CD4-positive, alpha-beta T cell treated with Interleukin-21 for 1 hour (primary cell): ENCODE measurements around the gene RTN4RL1.
"Not testable (repeated sequence)": the region's sequence is repeated elsewhere in the genome, so short reads cannot be mapped to it uniquely, and the experiment has no call there.

Source experiments
- DNase-seq: peaks from one replicate; pipeline ENCODE4 v3.0.0-alpha.2; 2020

Gene RTN4RL1

DNA sequence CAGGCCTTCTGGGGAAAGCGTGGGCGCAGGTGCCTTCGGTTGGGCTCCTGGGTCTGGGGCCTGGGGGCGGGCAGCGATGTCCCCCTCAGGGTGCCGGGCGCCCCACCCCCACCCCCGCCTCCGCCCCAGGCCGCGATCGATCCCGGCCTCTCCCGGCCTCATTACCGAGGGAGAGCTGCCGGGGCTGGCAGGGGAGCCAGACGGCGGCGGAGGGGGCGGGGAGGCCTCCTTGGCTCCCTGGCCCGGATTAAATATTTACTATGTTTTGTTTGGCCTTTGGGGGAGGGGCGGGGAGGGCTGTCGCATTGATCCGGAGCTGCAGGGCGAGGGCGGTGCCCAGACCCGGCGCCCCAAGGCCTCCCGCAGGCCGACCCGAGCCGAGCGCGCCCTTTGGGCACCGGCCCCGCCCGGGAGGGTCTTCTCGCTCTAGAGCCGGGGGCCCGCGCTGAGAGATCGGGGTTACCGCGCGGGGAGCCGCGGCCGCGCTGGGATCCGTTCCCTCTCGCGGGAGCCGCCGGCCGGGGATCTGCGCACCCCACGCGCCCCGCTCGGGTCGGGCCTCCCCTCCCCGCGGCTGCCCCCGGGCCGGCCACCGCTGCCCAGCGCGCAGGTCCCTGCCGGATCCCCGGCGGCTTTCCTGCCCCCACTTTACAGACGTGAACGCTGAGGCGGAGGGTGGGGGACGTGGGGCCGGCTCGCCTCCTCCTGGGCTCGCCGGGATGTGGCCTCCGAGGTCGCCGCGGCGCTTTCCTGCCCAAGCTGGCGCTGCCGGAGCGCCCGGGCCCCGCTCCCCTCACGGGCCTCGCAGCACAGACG, 27.0 kb downstream of the RTN4RL1 start:
- no peak for DNase-seq

DNA sequence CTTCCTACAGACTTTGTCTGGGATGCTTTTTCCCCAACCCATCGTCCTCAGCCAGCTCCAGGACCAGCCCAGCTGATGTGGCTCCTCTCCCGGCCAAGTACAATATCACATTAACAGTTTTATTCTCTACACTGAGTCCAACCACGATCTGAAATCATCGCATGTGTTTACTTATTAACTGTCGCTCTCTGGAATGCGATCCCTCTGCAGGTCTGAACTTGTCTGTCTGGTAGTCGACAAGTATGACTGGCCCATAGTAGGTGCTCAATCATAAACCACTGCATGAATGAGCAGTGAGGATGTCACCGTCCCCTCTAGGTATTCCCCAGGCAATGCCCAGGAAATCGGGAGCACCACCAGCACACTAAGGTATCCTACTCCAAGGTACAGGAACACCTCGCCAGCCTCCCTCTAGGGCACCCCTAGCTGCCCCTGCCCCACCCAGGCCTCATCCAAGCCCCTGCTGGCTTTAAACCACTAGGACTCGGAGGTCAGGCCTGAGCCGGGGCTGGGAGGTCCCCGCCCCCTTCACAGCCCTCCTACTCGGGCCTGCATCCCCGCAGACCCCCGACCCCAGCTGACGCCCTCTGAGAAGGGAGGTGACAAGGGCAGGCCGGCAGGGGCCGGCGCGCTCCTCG, 27.7 kb downstream of the RTN4RL1 start:
- DNase-seq = no peak

- no peak for DNase-seq
These were observed 28.3 kb downstream of the RTN4RL1 start for GRCh38 chr17:1996800-1997288.

DNA sequence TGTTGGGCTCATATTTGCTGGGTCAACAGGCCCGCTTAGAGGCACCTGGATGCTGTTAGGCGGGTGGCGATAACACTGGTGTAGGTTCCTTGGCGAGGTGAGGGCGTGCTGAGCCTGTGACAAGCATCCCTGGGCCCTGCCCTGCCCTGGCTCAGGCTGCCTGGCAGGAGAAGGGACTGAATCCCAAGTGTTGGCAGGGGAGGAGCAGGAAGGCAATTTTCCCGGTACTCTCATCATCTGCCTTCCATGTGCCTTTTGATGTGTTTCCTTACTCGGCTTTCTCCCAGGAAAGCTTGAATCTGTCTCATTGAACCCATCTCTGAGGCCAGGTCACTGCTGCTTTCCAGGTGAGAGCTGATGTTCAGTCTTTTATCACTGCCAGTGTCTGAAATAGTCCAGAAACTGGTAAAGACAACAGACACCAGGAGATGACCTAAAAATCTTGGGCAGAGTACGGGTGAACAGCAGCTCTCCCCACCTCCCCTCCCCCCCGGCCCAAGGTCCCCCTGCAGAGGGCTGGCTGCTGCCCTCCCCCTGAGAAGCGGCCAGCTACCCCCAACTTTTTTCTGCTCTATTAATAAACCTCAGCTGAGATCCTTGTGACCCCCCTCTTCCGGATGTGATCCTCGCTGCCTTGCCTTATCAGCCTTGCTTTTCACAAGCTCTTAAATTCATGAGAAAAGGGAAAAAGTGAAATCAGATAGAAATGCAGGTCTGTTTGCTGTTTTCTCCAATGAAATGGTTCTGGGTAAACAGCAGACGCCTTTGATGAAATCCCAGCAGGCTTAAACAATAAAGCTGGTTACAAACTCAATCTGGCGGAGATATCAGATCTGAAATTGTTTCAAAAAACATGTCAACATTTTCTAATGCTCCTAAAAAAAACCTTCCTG, 29.0 kb downstream of the RTN4RL1 start:
- no peak for DNase-seq

- DNase-seq = no peak
These were observed 29.7 kb downstream of the RTN4RL1 start for GRCh38 chr17:1995321-1995892.

GRCh38 chr17:1994707-1995106, 30.4 kb downstream of the RTN4RL1 start:
- DNase-seq = no peak

- no peak for DNase-seq
These were observed 32.6 kb downstream of the RTN4RL1 start for GRCh38 chr17:1992541-1992940.

DNA sequence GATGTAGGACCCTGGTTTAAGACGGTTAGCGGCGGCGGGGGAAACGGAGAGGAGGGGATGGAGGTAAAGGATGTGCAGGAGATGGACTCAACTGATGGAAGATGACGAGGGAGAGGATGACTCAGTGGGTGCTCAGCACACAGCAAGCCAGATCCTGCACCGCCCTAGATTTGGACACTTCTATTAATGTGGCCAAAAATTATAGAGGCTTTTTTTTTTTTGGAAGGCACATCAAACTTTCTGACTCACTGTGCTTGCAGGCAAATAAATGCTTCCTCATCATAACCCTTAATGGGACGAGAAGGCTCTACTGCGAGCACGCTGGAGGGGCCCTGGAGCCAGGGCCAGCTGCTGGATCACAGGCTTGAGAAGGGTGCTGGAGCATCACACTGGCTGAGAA, 36.0 kb downstream of the RTN4RL1 start:
- no peak for DNase-seq

- no peak for DNase-seq
These were observed 38.2 kb downstream of the RTN4RL1 start for GRCh38 chr17:1986783-1987451.

DNA sequence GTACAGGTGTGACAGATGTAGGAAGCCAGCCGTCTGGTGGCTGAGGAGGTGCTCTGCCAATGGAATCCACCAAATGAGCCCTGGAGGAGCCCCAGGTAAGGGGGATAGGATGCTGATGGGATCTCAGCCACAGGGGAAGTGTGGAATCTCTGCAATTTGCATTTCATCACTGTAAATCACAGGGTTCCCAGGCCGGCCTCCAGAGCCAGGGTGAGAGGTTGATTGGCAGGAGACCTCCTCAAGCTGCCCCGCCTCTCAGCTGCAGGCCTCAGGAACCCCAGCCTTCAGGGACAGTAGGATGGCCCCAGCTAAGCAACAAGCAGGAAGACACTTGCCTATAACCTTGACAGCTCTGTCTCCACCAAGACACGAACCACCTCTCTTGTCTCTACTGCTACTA, 39.4 kb downstream of the RTN4RL1 start:
- no peak for DNase-seq

GRCh38 chr17:1985093-1985492, 40.0 kb downstream of the RTN4RL1 start:
- no peak for DNase-seq

GRCh38 chr17:1982793-1983366, 42.3 kb downstream of the RTN4RL1 start:
- DNase-seq = not testable (repeated sequence)

- DNase-seq = no peak
These were observed 44.4 kb downstream of the RTN4RL1 start for GRCh38 chr17:1980665-1981250.

- DNase-seq = no peak
These were observed 45.8 kb downstream of the RTN4RL1 start for GRCh38 chr17:1979182-1979985.

DNA sequence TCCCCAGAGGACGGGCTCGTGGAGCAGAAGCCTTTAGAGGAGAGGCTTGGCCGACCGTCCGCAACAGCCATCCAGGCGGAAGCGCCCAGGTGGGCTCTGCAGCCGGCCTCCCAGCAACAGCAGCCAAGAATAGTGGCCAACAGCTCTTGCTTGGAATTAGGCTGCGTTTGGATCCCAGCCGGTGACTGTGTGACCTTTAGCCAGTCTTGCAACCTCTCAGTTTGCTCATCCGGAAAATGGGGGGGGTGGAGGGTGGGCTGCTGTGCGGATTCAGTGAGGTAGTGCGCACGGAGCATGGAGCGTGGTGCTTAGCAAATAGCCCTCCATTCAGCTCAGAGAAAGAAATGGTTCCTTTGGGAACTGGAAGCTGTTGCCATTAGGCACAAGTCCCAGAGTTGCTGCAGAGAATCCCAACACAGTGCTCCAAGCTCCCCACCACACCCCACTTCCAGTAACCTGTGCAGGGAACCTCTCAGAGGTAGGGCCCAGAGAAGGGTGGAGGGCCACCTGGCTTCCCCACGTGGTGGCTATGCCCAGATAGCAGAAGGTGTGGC, 46.7 kb downstream of the RTN4RL1 start:
- no peak for DNase-seq

DNA sequence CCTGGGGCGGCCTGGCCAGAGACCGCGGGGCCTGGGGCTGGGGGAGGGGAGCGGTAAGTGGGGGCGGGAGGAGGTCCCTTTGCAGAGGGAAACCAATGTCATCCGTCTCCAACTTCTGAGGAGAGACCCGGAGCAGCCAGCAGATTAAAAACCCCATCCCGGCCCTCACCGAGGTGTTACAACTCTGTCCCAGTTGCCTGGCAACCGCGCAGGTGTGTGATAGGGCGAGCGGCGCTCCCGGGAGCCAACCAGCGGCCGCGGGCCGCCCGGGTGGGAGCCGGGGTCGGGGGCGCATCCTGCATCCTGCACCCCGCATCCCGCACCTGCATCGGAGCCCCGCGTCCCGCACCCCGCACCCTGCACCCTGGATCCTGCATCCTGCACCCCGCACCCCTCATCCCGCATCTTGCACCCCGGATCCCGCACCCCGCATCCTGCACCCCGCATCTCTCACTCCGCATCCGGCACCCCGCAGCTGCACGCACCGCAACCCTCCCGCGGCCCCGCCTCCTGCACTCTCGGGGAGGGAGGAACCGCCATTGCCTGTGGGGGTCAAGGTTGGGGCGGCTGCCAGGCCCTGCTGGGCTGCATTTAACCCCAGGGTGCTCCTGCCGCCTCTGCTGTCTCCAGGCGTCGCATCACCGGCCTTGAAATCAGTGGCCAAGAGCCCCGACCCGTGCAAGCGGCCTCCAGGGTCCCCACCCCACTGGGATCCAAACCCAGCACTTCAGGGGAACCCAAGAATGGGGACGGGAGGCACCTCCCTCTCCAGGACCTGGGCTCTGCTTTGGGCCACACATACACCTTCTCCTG, 47.3 kb downstream of the RTN4RL1 start:
- no peak for DNase-seq

GRCh38 chr17:1976683-1977064, 48.5 kb downstream of the RTN4RL1 start:
- no peak for DNase-seq

GRCh38 chr17:1976000-1976682, 49.0 kb downstream of the RTN4RL1 start:
- no peak for DNase-seq

DNA sequence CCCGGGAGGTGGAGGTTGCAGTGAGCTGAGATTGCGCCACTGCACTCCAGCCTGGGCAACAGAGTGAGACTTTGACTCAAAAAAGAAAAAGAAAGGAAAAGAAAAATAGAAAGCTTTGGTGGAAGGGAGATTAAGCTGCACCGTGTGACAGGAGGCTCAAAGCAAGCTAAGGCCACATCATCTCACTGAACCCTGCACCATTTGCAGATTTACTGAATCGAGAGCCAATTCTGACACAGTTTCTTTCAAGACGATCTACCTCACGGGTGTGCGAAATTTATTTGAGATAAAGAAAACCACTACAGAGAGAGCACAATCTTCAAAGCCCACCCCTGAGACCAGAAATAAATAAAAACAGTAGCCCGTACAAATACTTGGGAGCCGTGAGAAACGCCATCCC, 49.6 kb downstream of the RTN4RL1 start:
- no peak for DNase-seq
